T-helper 2 cell treated with Interferon-gamma antibody and Interleukin-4, amounts not matched to agents 5 μg/mL and 100 μg/mL, for 36 hours (primary cell): Measurements from ENCODE around the gene EHD1.
A peak's percentile ranks its signal among the peaks of the same experiment; 100 is the strongest.

Experiments used
- DNase-seq: peaks from one replicate; pipeline ENCODE4 v3.0.0; 2021; ENCODE audit warnings: low spot score
- H3K27ac Mint-ChIP-seq: one replicate; pipeline ENCODE4 v1.8.0; 2021; ENCODE audit warnings: mild to moderate bottlenecking, mixed read lengths
- H3K27me3 Mint-ChIP-seq: one replicate; pipeline ENCODE4 v1.8.0; 2021; ENCODE audit warnings: low read depth, mixed read lengths
- H3K36me3 Mint-ChIP-seq: one replicate; pipeline ENCODE4 v1.8.0; 2021; ENCODE audit warnings: low read depth, mixed read lengths
- H3K4me1 Mint-ChIP-seq: one replicate; pipeline ENCODE4 v1.8.0; 2021; ENCODE audit warnings: low read depth, mixed read lengths
- H3K4me3 Mint-ChIP-seq: one replicate; pipeline ENCODE4 v1.8.0; 2022; ENCODE audit warnings: mild to moderate bottlenecking, moderate library complexity, mixed read lengths
- H3K9me3 Mint-ChIP-seq: one replicate; pipeline ENCODE4 v1.8.0; 2021; ENCODE audit warnings: mixed read lengths

EHD1 gene

GRCh38 chr11:64890522-64890939, 12.1 kb upstream of the EHD1 start:
- Mint-ChIP-seq H3K36me3 (peaks cover 4% of the 10 kb centered on the region), H3K4me3 (no peak overlapping the region), H3K4me1 (peaks cover 21% of the 10 kb centered on the region), H3K27ac (no peak overlapping the region), H3K27me3 (no peaks in the 10 kb centered on the region), H3K9me3 (no peaks in the 10 kb centered on the region)
- DNase-seq, result no peak

DNA sequence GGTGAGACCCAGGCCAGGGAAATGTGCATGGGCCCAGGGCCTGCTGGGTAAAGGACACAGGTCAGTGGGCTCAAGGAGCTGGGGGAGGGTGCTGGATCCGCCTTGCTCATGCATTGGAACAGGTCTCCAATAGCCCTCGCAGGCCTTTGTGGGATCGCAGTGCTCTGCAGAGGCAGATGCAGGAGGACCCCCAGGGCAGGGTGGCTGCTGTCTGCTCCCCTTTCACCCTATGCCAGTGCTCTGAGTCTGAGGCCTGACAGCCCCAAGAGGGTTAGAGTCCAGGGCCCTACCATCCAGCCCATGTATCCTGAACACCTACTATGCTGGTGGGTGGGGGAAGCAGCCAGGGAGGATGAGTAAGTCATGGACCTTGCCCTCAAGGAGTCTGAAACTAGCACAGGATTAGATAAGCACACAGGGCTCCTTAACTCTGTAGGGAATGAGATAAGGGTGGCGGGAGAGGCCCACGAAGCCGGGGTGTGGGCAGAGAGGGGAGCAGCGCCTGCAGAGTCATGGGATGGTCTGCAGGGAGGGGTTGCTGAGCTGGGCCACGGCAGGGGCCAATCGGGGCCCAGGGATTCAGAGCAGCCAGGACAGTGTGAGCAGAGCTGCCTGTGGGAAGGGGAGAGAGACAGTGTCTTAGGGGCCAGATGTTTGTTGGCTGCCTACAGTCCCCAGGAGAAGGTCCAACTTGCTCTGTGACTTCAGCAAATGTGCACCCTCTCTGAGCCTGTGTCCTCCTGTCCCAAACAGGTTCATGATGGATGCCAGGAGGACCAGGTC, 10.5 kb upstream of the EHD1 start:
- H3K4me1 Mint-ChIP-seq, result peaks cover 27% of the 10 kb centered on the region
- no peak overlapping the region for H3K27ac Mint-ChIP-seq

DNA sequence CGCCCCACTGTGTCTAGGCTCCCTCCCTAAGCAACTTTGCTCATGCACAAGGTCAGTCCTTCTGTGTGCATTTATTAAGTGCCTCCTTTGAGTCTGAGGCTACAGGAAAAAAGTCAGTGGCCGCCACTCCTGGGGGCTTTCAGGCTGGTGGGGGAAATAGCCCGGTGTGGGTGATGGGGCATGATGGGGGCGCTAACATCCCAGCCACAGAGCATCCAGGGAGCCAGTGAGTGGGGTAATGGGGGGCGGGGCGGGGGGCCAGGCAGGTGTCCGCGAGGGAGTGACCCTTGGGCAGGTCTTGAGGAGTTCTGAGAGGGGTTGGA, 9.9 kb upstream of the EHD1 start:
- no peaks in the 10 kb centered on the region for H3K9me3 Mint-ChIP-seq
- peak overlapping the region; percentile 78 for H3K27ac Mint-ChIP-seq
- H3K4me3 Mint-ChIP-seq, result peak overlapping the region; percentile 72
- no peak for DNase-seq
- peaks cover 30% of the 10 kb centered on the region for H3K4me1 Mint-ChIP-seq
- H3K27me3 Mint-ChIP-seq, result no peaks in the 10 kb centered on the region
- no peaks in the 10 kb centered on the region for H3K36me3 Mint-ChIP-seq

More for the DNA sequence above, 10.5 kb upstream of the EHD1 start:
- Mint-ChIP-seq H3K4me3 (no peak overlapping the region), H3K9me3 (no peaks in the 10 kb centered on the region), H3K27me3 (no peaks in the 10 kb centered on the region), H3K36me3 (no peaks in the 10 kb centered on the region)
- DNase-seq, result no peak

- peak; percentile 82 for DNase-seq
- Mint-ChIP-seq H3K36me3 (no peaks in the 10 kb centered on the region), H3K27ac (peak overlapping the region; percentile 78), H3K4me1 (peaks cover 31% of the 10 kb centered on the region), H3K27me3 (no peaks in the 10 kb centered on the region), H3K4me3 (peak overlapping the region; percentile 72), H3K9me3 (no peaks in the 10 kb centered on the region)
Observed at GRCh38 chr11:64887757-64888405, 9.5 kb upstream of the EHD1 start.

GRCh38 chr11:64887234-64887756, 8.9 kb upstream of the EHD1 start:
- H3K4me3 Mint-ChIP-seq, result no peak overlapping the region
- DNase-seq, result no peak
- peaks cover 31% of the 10 kb centered on the region for H3K4me1 Mint-ChIP-seq
- H3K27ac Mint-ChIP-seq, result peak overlapping the region; percentile 78
- H3K36me3 Mint-ChIP-seq, result no peaks in the 10 kb centered on the region
- H3K9me3 Mint-ChIP-seq, result no peaks in the 10 kb centered on the region
- H3K27me3 Mint-ChIP-seq, result no peaks in the 10 kb centered on the region

GRCh38 chr11:64885367-64886286, 7.2 kb upstream of the EHD1 start:
- peaks cover 39% of the 10 kb centered on the region for H3K4me1 Mint-ChIP-seq
- peak overlapping the region; percentile 91 for H3K27ac Mint-ChIP-seq
- DNase-seq, result peak; percentile 60
- no peaks in the 10 kb centered on the region for H3K9me3 Mint-ChIP-seq
- H3K27me3 Mint-ChIP-seq, result no peaks in the 10 kb centered on the region
- no peaks in the 10 kb centered on the region for H3K36me3 Mint-ChIP-seq
- H3K4me3 Mint-ChIP-seq, result peak overlapping the region; percentile 34

DNA sequence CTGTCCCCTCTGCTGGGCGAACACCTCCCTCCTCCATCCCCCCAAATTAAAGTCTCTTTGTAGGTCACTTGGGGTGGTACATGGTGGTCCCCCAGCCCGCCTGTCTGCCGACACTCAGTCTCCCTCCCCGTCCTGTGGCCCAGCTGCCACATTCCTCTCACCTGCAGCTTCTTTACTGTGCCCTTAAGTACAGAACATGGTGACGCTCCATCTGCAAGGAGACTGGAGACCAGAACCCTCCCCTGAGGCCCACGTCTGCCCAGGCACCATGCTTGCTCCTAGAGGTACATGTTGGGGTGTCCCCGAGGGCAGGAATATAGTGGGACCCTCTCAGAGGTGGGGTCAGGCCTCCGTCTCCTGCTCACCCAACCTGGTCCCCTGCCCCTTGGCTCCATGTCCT, 5.6 kb upstream of the EHD1 start:
- Mint-ChIP-seq H3K27ac (peak overlapping the region; percentile 36), H3K27me3 (no peaks in the 10 kb centered on the region), H3K9me3 (no peaks in the 10 kb centered on the region), H3K4me3 (no peak overlapping the region), H3K36me3 (no peaks in the 10 kb centered on the region), H3K4me1 (peaks cover 53% of the 10 kb centered on the region)
- DNase-seq, result no peak

DNA sequence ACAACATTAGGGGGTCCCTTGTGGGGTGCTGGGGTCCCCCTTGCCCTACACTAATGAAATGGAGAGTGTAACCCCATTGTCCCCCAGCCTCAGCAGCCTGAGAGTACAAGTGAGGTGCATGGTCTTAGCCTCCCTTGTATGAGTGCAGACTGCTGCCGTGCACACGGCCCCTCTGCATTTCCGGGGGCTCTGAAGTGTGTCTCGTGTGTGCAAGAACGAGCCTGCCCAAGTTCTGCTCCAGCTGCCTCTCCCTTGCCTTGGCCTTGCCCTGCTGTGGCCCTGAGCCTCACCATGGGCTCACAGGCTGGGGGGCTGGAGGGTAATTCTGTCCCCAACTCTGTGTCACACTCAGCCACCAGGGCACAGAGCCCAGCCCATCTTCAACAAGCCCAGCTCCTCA, 5.2 kb upstream of the EHD1 start:
- no peaks in the 10 kb centered on the region for H3K36me3 Mint-ChIP-seq
- H3K4me3 Mint-ChIP-seq, result no peak overlapping the region
- no peaks in the 10 kb centered on the region for H3K9me3 Mint-ChIP-seq
- peak overlapping the region; percentile 36 for H3K27ac Mint-ChIP-seq
- H3K27me3 Mint-ChIP-seq, result no peaks in the 10 kb centered on the region
- H3K4me1 Mint-ChIP-seq, result peaks cover 53% of the 10 kb centered on the region
- no peak for DNase-seq

GRCh38 chr11:64882243-64882642, 3.8 kb upstream of the EHD1 start:
- Mint-ChIP-seq H3K4me3 (no peak overlapping the region), H3K27ac (no peak overlapping the region)

DNA sequence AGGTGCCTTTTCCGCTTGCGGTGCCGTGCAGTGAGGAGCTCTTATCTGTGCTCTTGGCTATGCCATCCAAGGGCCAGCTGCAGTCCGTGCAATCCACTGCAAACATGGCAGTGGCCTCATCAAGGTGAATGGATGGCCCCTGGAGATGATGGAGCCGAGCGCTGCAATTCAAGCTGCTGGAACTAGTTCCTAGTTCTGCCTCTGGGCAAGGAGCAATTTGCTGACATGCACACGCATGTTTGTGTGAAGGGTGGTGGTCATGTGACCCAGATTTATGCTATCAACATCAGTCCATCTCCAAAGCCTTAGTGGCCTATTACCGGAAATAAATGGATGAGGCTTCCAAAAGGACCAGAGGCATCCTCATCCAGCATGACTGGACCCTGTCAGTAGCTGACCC, 3.1 kb upstream of the EHD1 start:
- H3K27me3 Mint-ChIP-seq, result no peaks in the 10 kb centered on the region
- peaks cover 11% of the 10 kb centered on the region for H3K36me3 Mint-ChIP-seq
- DNase-seq, result no peak
- H3K27ac Mint-ChIP-seq, result no peak overlapping the region
- H3K9me3 Mint-ChIP-seq, result no peaks in the 10 kb centered on the region
- H3K4me1 Mint-ChIP-seq, result peaks cover 51% of the 10 kb centered on the region
- H3K4me3 Mint-ChIP-seq, result peak overlapping the region; percentile 96

More at GRCh38 chr11:64882243-64882642, 3.8 kb upstream of the EHD1 start:
- peaks cover 45% of the 10 kb centered on the region for H3K4me1 Mint-ChIP-seq
- no peaks in the 10 kb centered on the region for H3K9me3 Mint-ChIP-seq
- DNase-seq, result no peak
- H3K36me3 Mint-ChIP-seq, result peaks cover 4% of the 10 kb centered on the region
- no peaks in the 10 kb centered on the region for H3K27me3 Mint-ChIP-seq

GRCh38 chr11:64880240-64881001, 2.0 kb upstream of the EHD1 start:
- Mint-ChIP-seq H3K27me3 (no peaks in the 10 kb centered on the region), H3K4me1 (peaks cover 54% of the 10 kb centered on the region), H3K27ac (peak overlapping the region; percentile 97), H3K36me3 (peaks cover 21% of the 10 kb centered on the region), H3K4me3 (peak overlapping the region; percentile 96), H3K9me3 (no peaks in the 10 kb centered on the region)
- peak; percentile 30 for DNase-seq

GRCh38 chr11:64879244-64879900, 951 bp upstream of the EHD1 start:
- peak overlapping the region; percentile 97 for H3K27ac Mint-ChIP-seq

DNA sequence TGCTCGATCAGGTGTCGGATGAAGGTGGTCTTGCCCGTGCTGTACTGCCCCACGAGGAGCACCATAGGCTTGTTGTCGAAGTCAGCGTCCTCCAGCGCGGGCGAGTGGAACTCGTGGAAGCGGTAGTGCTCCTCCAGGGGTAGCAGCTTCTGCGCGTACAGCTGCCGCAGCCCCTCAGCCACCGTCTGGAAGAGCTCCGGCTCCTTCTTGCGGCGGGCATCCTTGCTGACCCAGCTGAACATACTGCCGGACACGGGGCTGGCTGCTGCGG, 263 bp downstream of the EHD1 start:
- H3K27me3 Mint-ChIP-seq, result no peaks in the 10 kb centered on the region
- H3K27ac Mint-ChIP-seq, result peak overlapping the region; percentile 69
- H3K36me3 Mint-ChIP-seq, result peaks cover 38% of the 10 kb centered on the region

More at GRCh38 chr11:64879244-64879900, 951 bp upstream of the EHD1 start:
- H3K4me1 Mint-ChIP-seq, result peaks cover 53% of the 10 kb centered on the region
- DNase-seq, result no peak
- no peaks in the 10 kb centered on the region for H3K9me3 Mint-ChIP-seq
- no peaks in the 10 kb centered on the region for H3K27me3 Mint-ChIP-seq
- H3K4me3 Mint-ChIP-seq, result peak overlapping the region; percentile 96
- H3K36me3 Mint-ChIP-seq, result peaks cover 31% of the 10 kb centered on the region

More for the DNA sequence above, 263 bp downstream of the EHD1 start:
- H3K4me3 Mint-ChIP-seq, result peak overlapping the region; percentile 97
- DNase-seq, result no peak
- H3K4me1 Mint-ChIP-seq, result peaks cover 55% of the 10 kb centered on the region
- H3K9me3 Mint-ChIP-seq, result no peaks in the 10 kb centered on the region
